ENCODE data around the gene HIRIP3.

DNA sequence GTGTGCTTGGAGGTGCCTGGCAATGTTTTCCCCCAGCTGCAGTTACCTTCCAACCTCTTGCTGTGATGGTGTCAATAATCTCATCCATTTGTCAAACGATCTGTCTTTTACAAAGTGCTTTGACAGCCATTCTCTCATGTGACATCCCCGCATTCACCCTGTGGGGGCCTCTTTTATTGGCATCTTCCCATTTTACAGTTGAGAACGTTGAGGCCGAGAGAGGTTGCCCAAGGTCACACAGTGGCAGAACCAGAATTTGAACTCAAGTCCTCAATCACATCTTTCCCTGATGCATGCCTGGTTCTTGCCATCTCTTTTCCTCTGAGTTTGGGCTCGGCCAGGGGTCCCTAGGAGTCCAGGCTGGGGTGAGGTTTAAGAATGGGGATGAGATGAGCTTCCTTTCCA lies 20.3 kb downstream of the HIRIP3 start:
- TF ChIP-seq TCF7 (CRISPR knock-in tag; IDR thresholded peaks at IDR 0.05; ENCODE audit: low read depth) = no peak
- TF ChIP-seq, protein P1, sequence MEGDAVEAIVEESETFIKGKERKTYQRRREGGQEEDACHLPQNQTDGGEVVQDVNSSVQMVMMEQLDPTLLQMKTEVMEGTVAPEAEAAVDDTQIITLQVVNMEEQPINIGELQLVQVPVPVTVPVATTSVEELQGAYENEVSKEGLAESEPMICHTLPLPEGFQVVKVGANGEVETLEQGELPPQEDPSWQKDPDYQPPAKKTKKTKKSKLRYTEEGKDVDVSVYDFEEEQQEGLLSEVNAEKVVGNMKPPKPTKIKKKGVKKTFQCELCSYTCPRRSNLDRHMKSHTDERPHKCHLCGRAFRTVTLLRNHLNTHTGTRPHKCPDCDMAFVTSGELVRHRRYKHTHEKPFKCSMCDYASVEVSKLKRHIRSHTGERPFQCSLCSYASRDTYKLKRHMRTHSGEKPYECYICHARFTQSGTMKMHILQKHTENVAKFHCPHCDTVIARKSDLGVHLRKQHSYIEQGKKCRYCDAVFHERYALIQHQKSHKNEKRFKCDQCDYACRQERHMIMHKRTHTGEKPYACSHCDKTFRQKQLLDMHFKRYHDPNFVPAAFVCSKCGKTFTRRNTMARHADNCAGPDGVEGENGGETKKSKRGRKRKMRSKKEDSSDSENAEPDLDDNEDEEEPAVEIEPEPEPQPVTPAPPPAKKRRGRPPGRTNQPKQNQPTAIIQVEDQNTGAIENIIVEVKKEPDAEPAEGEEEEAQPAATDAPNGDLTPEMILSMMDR (IDR thresholded peaks at IDR 0.05) = no peak
- TF ChIP-seq, protein P2, sequence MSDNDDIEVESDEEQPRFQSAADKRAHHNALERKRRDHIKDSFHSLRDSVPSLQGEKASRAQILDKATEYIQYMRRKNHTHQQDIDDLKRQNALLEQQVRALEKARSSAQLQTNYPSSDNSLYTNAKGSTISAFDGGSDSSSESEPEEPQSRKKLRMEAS (CRISPR knock-in tag; IDR thresholded peaks at IDR 0.05) = no peak
- TF ChIP-seq, protein P3, sequence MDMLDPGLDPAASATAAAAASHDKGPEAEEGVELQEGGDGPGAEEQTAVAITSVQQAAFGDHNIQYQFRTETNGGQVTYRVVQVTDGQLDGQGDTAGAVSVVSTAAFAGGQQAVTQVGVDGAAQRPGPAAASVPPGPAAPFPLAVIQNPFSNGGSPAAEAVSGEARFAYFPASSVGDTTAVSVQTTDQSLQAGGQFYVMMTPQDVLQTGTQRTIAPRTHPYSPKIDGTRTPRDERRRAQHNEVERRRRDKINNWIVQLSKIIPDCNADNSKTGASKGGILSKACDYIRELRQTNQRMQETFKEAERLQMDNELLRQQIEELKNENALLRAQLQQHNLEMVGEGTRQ (CRISPR knock-in tag; IDR thresholded peaks at IDR 0.05) = no peak
- TF ChIP-seq, protein P4, sequence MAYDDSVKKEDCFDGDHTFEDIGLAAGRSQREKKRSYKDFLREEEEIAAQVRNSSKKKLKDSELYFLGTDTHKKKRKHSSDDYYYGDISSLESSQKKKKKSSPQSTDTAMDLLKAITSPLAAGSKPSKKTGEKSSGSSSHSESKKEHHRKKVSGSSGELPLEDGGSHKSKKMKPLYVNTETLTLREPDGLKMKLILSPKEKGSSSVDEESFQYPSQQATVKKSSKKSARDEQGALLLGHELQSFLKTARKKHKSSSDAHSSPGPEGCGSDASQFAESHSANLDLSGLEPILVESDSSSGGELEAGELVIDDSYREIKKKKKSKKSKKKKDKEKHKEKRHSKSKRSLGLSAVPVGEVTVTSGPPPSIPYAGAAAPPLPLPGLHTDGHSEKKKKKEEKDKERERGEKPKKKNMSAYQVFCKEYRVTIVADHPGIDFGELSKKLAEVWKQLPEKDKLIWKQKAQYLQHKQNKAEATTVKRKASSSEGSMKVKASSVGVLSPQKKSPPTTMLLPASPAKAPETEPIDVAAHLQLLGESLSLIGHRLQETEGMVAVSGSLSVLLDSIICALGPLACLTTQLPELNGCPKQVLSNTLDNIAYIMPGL (CRISPR knock-in tag; IDR thresholded peaks at IDR 0.05) = no peak

All from WTC11 (cell line).